Measurements from ENCODE around the gene BANF1.

- no peak for TF ChIP-seq CTCF (IDR thresholded peaks at IDR 0.05)
- no peak for TF ChIP-seq EP300 (IDR thresholded peaks at IDR 0.05)
Observed at GRCh38 chr11:66014804-66015453, 12.6 kb downstream of the BANF1 start.
